ENCODE data around the gene CLPTM1. TPM values are rescaled to one million over a fixed set of nuclear protein-coding genes. Genes with fewer than 3 reads are reported as not detected.
"Not testable (repeated sequence)": the region's sequence is repeated elsewhere in the genome, so short reads cannot be mapped to it uniquely, and the experiment has no call there.

Gene CLPTM1
- total RNA-seq, 4 donors from 2014 or later, result 30.6 to 99.5 (median 64.2) TPM

GRCh38 chr19:44993526-44993925 is 38.3 kb downstream of the CLPTM1 start:
- Histone ChIP-seq H3K9me3 (no peaks in the 10 kb centered on the region), H3K27ac (no peak overlapping the region), H3K27me3 (no peaks in the 10 kb centered on the region), H3K4me3 (no peak overlapping the region), H3K36me3 (no peaks in the 10 kb centered on the region), H3K4me1 (no peaks in the 10 kb centered on the region)
- intact Hi-C loops (cut with DNase I; ENCODE audit: low total_unique reads), result no loop called here
- no peak for DNase-seq
- no peak for TF ChIP-seq CTCF (IDR thresholded peaks at IDR 0.05)
- TF ChIP-seq POLR2A (IDR thresholded peaks at IDR 0.05), result no peak

GRCh38 chr19:44993926-44994537 is 38.9 kb downstream of the CLPTM1 start:
- H3K9me3 ChIP-seq, result no peaks in the 10 kb centered on the region
- no peak overlapping the region for H3K27ac ChIP-seq
- no peaks in the 10 kb centered on the region for H3K36me3 ChIP-seq
- no peak for TF ChIP-seq POLR2A (IDR thresholded peaks at IDR 0.05)
- no peak for TF ChIP-seq CTCF (IDR thresholded peaks at IDR 0.05)
- H3K4me3 ChIP-seq, result no peak overlapping the region
- H3K27me3 ChIP-seq, result no peaks in the 10 kb centered on the region
- H3K4me1 ChIP-seq, result no peaks in the 10 kb centered on the region
- DNase-seq, result no peak
- intact Hi-C loops (cut with DNase I; ENCODE audit: low total_unique reads), result no loop called here

- no peak overlapping the region for H3K27ac ChIP-seq
- TF ChIP-seq CTCF (IDR thresholded peaks at IDR 0.05) (no peak), POLR2A (IDR thresholded peaks at IDR 0.05) (no peak)
- no peaks in the 10 kb centered on the region for H3K4me1 ChIP-seq
- DNase-seq, result no peak
- no peaks in the 10 kb centered on the region for H3K36me3 ChIP-seq
- no peaks in the 10 kb centered on the region for H3K9me3 ChIP-seq
- H3K4me3 ChIP-seq, result no peak overlapping the region
- H3K27me3 ChIP-seq, result no peaks in the 10 kb centered on the region
- intact Hi-C loops (cut with DNase I; ENCODE audit: low total_unique reads), result no loop called here
Measured at GRCh38 chr19:44998025-44998424, 42.8 kb downstream of the CLPTM1 start.

- H3K27ac ChIP-seq; H3K4me3 ChIP-seq; DNase-seq; H3K36me3 ChIP-seq; H3K27me3 ChIP-seq; H3K9me3 ChIP-seq; intact Hi-C loops (cut with DNase I; ENCODE audit: low total_unique reads); H3K4me1 ChIP-seq: not testable (repeated sequence)
Measured at GRCh38 chr19:44999131-44999925, 44.1 kb downstream of the CLPTM1 start.

DNA sequence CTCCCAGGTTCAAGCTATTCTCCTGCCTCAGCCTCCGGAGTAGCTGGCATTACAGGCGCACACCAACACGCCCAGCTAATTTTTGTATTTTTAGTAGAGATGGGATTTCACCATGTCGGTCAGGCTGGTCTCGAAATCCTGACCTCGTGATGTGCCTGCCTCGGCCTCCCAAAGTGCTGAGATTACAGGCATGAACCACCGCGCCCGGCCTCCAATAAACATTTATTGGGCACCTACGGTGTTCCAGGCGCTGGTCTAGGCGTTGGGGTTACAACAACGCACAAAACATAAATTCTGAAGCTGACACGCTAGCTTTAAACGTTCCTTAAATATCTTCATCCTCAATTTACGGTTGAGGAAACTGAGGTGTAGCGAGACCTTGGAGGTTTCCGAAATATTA is 45.5 kb downstream of the CLPTM1 start:
- H3K4me1 ChIP-seq; intact Hi-C loops (cut with DNase I; ENCODE audit: low total_unique reads); H3K27me3 ChIP-seq; DNase-seq; H3K9me3 ChIP-seq; H3K36me3 ChIP-seq: not testable (repeated sequence)
- Histone ChIP-seq H3K27ac (peak overlapping the region; percentile 82 to 98), H3K4me3 (peak overlapping the region; percentile 17 to 94)

DNA sequence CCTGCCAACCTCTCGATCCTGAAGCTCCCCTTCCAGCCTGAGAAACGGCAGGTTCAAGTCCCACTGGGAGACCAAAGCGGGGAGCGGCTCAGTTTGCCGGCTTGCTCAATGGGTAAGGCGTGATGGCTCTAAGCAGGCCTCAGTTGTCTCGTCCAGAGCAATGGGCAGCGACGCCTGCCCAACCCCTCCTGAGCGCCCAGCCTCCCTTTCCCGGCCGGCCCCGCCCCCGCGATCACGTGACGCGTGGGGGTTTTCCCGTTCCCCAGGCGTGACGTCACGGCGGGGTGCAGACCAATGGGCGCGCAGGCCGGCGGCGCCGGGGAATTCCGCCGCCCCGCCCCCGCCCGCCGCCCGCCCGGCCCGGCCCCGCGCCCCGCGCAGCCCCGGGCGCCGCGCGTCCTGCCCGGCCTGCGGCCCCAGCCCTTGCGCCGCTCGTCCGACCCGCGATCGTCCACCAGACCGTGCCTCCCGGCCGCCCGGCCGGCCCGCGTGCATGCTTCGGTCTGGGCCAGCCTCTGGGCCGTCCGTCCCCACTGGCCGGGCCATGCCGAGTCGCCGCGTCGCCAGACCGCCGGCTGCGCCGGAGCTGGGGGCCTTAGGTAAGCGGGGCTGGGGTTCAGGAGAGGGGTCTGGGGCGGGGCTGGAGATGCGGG is 46.0 kb downstream of the CLPTM1 start, which contains the start of gene RELB:
Gene RELB (plus strand): TSS at position 378 of the 653 bp plus-strand sequence. CDS start 116 bp downstream, at position 494.
- H3K27me3 ChIP-seq, result no peaks in the 10 kb centered on the region
- intact Hi-C loops (cut with DNase I; ENCODE audit: low total_unique reads), result no loop called here

More for the DNA sequence above, 46.0 kb downstream of the CLPTM1 start, which contains the start of gene RELB:
- Histone ChIP-seq H3K9me3 (no peaks in the 10 kb centered on the region), H3K36me3 (no peaks in the 10 kb centered on the region), H3K4me3 (peak within 1 kb of the TSS; percentile 80 to 94), H3K4me1 (no peaks in the 10 kb centered on the region), H3K27ac (peak within 1 kb of the TSS; percentile 98 to 100)
- TF ChIP-seq POLR2A (IDR thresholded peaks at IDR 0.05) (no peak), CTCF (IDR thresholded peaks at IDR 0.05) (no peak)
- peak; percentile 94 to 97 for DNase-seq
